HCT116 (cell line): ENCODE measurements around the gene EVI5L.

ENCODE experiments used
- POLR2A ChIP-seq: IDR thresholded peaks from 2 replicates; pipeline ENCODE4 v1.7.0; 2011; ENCODE audit warnings: borderline replicate concordance; ENCODE audit not compliant: insufficient read depth, insufficient read length; ENCODE audit errors: extremely low read depth
- TF ChIP-seq, protein P1 (sequence below), 3 experiments: fragments of 200-600 bp in 1 of 3; sonication (generic) in 1 of 3; IDR thresholded peaks in 2 of 3; conservative IDR thresholded peaks in 1 of 3; 2 replicates each; pipeline ENCODE4 v1.5.1; 2012 to 2017; ENCODE audit warnings: low read depth in 2 of 3, low read length in 2 of 3, antibody characterized with exemption in 1 of 3, borderline replicate concordance in 1 of 3, control low read depth in 1 of 3, mild to moderate bottlenecking in 1 of 3, mixed read lengths in 1 of 3, mixed run types in 1 of 3, moderate library complexity in 1 of 3; ENCODE audit not compliant: insufficient read depth in 1 of 3
- TF ChIP-seq, protein P2 (sequence below): IDR thresholded peaks from 2 replicates; pipeline ENCODE4 v1.6.1; 2012

DNA sequence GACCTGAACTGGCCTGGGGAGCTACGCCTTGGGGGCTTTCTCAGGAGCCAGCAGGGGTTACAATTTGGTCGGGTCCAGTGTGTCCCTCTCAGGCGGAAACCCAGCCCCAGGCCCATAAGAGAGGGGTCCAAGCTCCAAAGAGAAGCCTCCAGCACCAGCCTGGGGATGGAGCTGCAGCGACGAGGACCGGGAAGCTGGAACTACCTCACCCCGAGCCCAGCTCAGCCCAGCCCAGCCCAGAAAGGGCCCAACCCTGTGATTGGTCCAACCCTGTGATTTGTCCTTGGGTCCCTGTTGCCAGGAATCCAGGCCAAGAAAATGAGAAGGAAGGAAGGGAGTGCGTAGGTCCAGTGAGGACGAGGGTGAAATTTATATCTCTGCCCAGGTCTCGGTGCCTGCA, 42.9 kb upstream of the EVI5L start:
- TF ChIP-seq, protein P1, sequence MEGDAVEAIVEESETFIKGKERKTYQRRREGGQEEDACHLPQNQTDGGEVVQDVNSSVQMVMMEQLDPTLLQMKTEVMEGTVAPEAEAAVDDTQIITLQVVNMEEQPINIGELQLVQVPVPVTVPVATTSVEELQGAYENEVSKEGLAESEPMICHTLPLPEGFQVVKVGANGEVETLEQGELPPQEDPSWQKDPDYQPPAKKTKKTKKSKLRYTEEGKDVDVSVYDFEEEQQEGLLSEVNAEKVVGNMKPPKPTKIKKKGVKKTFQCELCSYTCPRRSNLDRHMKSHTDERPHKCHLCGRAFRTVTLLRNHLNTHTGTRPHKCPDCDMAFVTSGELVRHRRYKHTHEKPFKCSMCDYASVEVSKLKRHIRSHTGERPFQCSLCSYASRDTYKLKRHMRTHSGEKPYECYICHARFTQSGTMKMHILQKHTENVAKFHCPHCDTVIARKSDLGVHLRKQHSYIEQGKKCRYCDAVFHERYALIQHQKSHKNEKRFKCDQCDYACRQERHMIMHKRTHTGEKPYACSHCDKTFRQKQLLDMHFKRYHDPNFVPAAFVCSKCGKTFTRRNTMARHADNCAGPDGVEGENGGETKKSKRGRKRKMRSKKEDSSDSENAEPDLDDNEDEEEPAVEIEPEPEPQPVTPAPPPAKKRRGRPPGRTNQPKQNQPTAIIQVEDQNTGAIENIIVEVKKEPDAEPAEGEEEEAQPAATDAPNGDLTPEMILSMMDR (IDR thresholded peaks at IDR 0.05 in 2 of 3, conservative IDR thresholded peaks at IDR 0.05 in 1 of 3; ENCODE audit: borderline replicate concordance in 1 of 3, insufficient read depth in 1 of 3, low read depth in 2 of 3, low read length in 2 of 3) = no peak
- TF ChIP-seq, protein P2, sequence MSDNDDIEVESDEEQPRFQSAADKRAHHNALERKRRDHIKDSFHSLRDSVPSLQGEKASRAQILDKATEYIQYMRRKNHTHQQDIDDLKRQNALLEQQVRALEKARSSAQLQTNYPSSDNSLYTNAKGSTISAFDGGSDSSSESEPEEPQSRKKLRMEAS = no peak
- no peak for TF ChIP-seq POLR2A
